Endothelial cell (in vitro differentiated cells): ENCODE results near the gene SAMD3. TPM values are rescaled to one million over a fixed set of nuclear protein-coding genes. Genes with fewer than 3 reads are reported as not detected.

Source experiments
- DNase-seq: peaks from one replicate; pipeline ENCODE4 v3.0.0; 2021; ENCODE audit warnings: low spot score
- H3K27ac Mint-ChIP-seq: one replicate; pipeline ENCODE4 v1.8.0; 2021; ENCODE audit warnings: mixed read lengths, inconsistent platforms; ENCODE audit not compliant: unreplicated experiment
- H3K27me3 Mint-ChIP-seq: one replicate; pipeline ENCODE4 v1.8.0; 2021; ENCODE audit warnings: mild to moderate bottlenecking, moderate library complexity, mixed read lengths, inconsistent platforms; ENCODE audit not compliant: unreplicated experiment
- H3K36me3 Mint-ChIP-seq: one replicate; pipeline ENCODE4 v1.8.0; 2021; ENCODE audit warnings: mild to moderate bottlenecking, low read depth, mixed read lengths, inconsistent platforms; ENCODE audit not compliant: unreplicated experiment
- H3K4me1 Mint-ChIP-seq: one replicate; pipeline ENCODE4 v1.8.0; 2021; ENCODE audit warnings: mild to moderate bottlenecking, mixed read lengths, inconsistent platforms; ENCODE audit not compliant: unreplicated experiment
- H3K4me3 Mint-ChIP-seq: one replicate; pipeline ENCODE4 v1.8.0; 2021; ENCODE audit warnings: mild to moderate bottlenecking, mixed read lengths, inconsistent platforms; ENCODE audit not compliant: unreplicated experiment
- H3K9me3 Mint-ChIP-seq: one replicate; pipeline ENCODE4 v1.8.0; 2021; ENCODE audit warnings: mixed read lengths, inconsistent platforms; ENCODE audit not compliant: unreplicated experiment
- CTCF ChIP-seq: fragments of 200-600 bp; sonication (generic); IDR thresholded peaks from one replicate; pipeline ENCODE4 v1.5.0; 2021; ENCODE audit warnings: antibody characterized with exemption; ENCODE audit not compliant: unreplicated experiment
- total RNA-seq: library from RNA; stranded (reverse); fragmentation: NEBNext Ultra II Directional; extraction: Animal tissue kit (Norgen Biotek cat#: 25700); gene quantifications from one replicate; pipeline ENCODE4 v1.2.1, GENCODE V29; 2021; ENCODE audit not compliant: unreplicated experiment

The SAMD3 gene
- total RNA-seq, 1 donor from 2014 or later = 1.0 TPM

GRCh38 chr6:130207979-130208649 is 14.6 kb downstream of the SAMD3 start:
- Mint-ChIP-seq H3K27me3 (no peaks in the 10 kb centered on the region), H3K4me1 (no peaks in the 10 kb centered on the region), H3K27ac (no peak overlapping the region), H3K36me3 (no peaks in the 10 kb centered on the region), H3K4me3 (no peak overlapping the region), H3K9me3 (no peaks in the 10 kb centered on the region)
- TF ChIP-seq CTCF = no peak
- DNase-seq = no peak

GRCh38 chr6:130206479-130206878 is 16.3 kb downstream of the SAMD3 start:
- H3K4me1 Mint-ChIP-seq = peaks cover 2% of the 10 kb centered on the region
- no peaks in the 10 kb centered on the region for H3K9me3 Mint-ChIP-seq
- TF ChIP-seq CTCF = no peak
- no peaks in the 10 kb centered on the region for H3K27me3 Mint-ChIP-seq
- H3K36me3 Mint-ChIP-seq = no peaks in the 10 kb centered on the region
- H3K27ac Mint-ChIP-seq = no peak overlapping the region
- DNase-seq = no peak
- H3K4me3 Mint-ChIP-seq = no peak overlapping the region

- no peak for TF ChIP-seq CTCF
- no peak for DNase-seq
- Mint-ChIP-seq H3K9me3 (no peaks in the 10 kb centered on the region), H3K27me3 (no peaks in the 10 kb centered on the region), H3K36me3 (no peaks in the 10 kb centered on the region), H3K27ac (no peak overlapping the region), H3K4me3 (no peak overlapping the region), H3K4me1 (peaks cover 2% of the 10 kb centered on the region)
These were observed 18.4 kb downstream of the SAMD3 start for GRCh38 chr6:130204322-130204721.

GRCh38 chr6:130203370-130203769 is 19.4 kb downstream of the SAMD3 start:
- Mint-ChIP-seq H3K4me1 (peaks cover 2% of the 10 kb centered on the region), H3K36me3 (no peaks in the 10 kb centered on the region), H3K4me3 (no peak overlapping the region), H3K27me3 (no peaks in the 10 kb centered on the region), H3K27ac (no peak overlapping the region), H3K9me3 (no peaks in the 10 kb centered on the region)
- no peak for TF ChIP-seq CTCF
- DNase-seq = no peak

- no peaks in the 10 kb centered on the region for H3K36me3 Mint-ChIP-seq
- H3K4me1 Mint-ChIP-seq = peaks cover 2% of the 10 kb centered on the region
- H3K27ac Mint-ChIP-seq = no peak overlapping the region
- no peak for TF ChIP-seq CTCF
- H3K4me3 Mint-ChIP-seq = no peak overlapping the region
- H3K27me3 Mint-ChIP-seq = no peaks in the 10 kb centered on the region
- DNase-seq = no peak
- no peaks in the 10 kb centered on the region for H3K9me3 Mint-ChIP-seq
These were observed 20.0 kb downstream of the SAMD3 start for GRCh38 chr6:130202782-130203181.
